ENCODE results near the gene OR5H14.

GRCh38 chr3:98182196-98182595, 34.9 kb downstream of the OR5H14 start:
- no peak for TF ChIP-seq CTCF (IDR thresholded peaks at IDR 0.05)
- no peak for TF ChIP-seq EP300 (IDR thresholded peaks at IDR 0.05)
